Measurements from ENCODE around the gene LAMC3. TPM values are rescaled to one million over a fixed set of nuclear protein-coding genes. Genes with fewer than 3 reads are reported as not detected.

Gene LAMC3
- total and polyA plus RNA-seq, 9 of the 15 experiments (the other 6 are each of a cell fraction or from before 2014, with no cell fraction given) = 0.10 TPM; not detected in 8

GRCh38 chr9:130980526-130980925 lies 28.4 kb upstream of the LAMC3 start (continued):
- no peak for TF ChIP-seq CLOCK (CRISPR knock-in tag; IDR thresholded peaks at IDR 0.05; ENCODE audit: borderline replicate concordance)
- no peak for TF ChIP-seq DNMT1 (IDR thresholded peaks at IDR 0.05)
- TF ChIP-seq NKRF (IDR thresholded peaks at IDR 0.05; ENCODE audit: borderline replicate concordance) = no peak
- TF ChIP-seq MGA (IDR thresholded peaks at IDR 0.05) = no peak
- no peak for TF ChIP-seq RFX7 (CRISPR knock-in tag; IDR thresholded peaks at IDR 0.05)
- TF ChIP-seq MCM3 (IDR thresholded peaks at IDR 0.05) = no peak
- TF ChIP-seq FOSL1 (tag; conservative IDR thresholded peaks at IDR 0.05) = no peak
- TF ChIP-seq THRA (IDR thresholded peaks at IDR 0.05) = no peak
- TF ChIP-seq RAD21 (CRISPR knock-in tag; conservative IDR thresholded peaks at IDR 0.05 in 1 of 2, IDR thresholded peaks at IDR 0.05 in 1 of 2) = no peak
- TF ChIP-seq XRCC5 (IDR thresholded peaks at IDR 0.05; ENCODE audit: low read depth, low read length) = no peak
- no peak for TF ChIP-seq SMAD3 (CRISPR knock-in tag; conservative IDR thresholded peaks at IDR 0.05)

Data from K562 (cell line).